8988T (cell line): ENCODE data around the gene LIMS4.
"Not testable (repeated sequence)": the region's sequence is repeated elsewhere in the genome, so short reads cannot be mapped to it uniquely, and the experiment has no call there.

Source experiments
- DNase-seq: peaks from one replicate; pipeline ENCODE4 v3.0.0; 2011

Gene LIMS4

GRCh38 chr2:110449127-110449947 lies 23.3 kb downstream of the LIMS4 start:
- not testable (repeated sequence) for DNase-seq

DNA sequence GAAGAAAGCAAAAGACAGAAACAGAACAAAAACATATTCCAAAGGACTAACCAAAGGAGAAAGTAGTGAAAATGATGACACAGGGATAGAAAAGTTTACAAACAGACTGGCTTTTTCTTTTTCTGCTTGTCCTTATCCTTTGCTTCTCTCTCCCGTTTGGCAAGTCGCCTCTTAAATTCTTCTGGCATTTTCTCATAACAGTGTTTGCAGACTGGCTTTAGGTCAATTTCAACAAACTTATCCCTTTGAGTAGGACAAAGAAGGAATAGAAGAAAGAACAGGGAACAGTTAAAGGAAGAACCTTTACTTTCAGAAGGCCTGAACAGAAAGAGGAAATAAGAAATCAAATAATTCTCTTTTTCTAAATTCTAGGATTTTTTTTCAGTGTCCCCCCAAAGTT lies 26.0 kb downstream of the LIMS4 start:
- not testable (repeated sequence) for DNase-seq

- DNase-seq = not testable (repeated sequence)
These were observed 29.2 kb downstream of the LIMS4 start for GRCh38 chr2:110443305-110444005.

DNA sequence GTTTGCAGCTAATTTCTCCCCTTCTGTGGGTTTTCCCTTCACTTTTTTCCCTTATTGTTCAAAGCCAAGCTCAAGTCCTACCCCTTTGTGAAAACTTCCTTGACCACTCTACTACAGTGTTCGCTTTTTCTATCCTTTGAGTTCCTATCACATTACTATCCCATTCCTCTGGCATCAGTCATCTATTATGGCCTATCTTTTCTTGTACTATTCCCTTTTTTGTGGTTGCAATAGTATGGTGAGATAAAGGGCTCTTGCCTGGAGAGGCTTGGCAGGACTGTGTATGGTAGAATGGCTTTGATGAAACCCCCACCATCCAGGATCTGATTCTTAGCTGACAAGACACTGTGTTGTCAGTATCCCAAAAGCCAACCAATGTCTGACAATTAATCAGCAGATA lies 30.7 kb downstream of the LIMS4 start:
- not testable (repeated sequence) for DNase-seq

DNA sequence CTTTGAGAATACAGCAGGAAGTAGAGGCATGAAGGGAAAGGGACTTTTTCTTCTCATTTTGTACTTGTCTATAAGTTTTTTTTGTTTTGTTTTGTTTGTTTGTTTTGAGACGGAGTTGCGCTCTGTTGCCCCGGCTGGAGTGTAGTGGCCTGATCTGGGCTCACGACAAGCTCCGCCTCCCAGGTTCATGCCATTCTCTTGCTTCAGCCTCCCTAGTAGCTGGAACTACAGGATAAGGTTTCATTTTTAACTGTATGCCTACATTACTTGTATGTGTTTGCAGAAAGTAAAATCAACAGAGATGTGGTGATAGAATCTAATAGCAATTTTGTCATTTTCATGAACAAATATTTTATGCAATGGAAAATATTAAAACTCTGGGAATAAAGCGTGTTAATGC lies 38.1 kb downstream of the LIMS4 start:
- not testable (repeated sequence) for DNase-seq

DNA sequence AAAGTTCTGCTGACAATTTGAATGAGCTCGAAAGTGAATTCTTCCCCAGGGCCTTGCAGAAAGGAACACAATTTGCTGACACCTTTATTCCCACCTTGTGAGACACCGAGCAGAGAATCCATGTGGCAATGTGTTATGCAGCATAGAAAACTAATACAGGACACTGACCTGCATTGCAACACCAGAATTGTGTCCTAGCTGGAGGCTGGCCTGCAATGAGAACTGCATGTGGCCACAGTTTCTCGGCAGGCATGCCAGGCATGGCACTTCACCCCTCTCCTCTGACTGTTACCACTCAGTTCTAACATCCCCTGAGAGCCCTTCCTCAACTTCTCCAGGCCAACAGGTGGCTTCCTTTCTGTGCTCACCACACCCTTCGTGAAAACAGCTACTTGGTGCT lies 46.9 kb downstream of the LIMS4 start:
- DNase-seq = not testable (repeated sequence)

GRCh38 chr2:110424421-110424820 lies 48.2 kb downstream of the LIMS4 start:
- not testable (repeated sequence) for DNase-seq

DNA sequence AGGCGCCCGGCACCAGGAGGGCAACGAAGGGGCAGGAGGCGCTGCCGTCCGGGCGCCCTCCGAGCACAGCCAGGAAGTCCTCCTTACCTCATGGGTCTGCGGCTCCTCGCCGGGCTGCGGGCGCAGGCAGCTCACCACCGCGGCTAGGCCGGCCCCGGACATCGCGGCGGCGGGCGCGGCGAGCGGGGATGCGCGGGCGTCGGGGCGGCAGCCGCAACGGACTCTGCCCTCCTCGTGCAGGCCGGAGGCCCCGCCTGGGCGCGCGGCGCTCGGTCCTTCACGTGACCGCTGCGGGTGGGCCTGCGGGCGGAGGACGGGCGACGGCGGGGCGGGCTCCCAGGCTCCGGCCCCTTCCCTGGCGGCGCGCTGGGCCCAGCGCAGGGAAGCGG lies 49.0 kb downstream of the LIMS4 start:
- not testable (repeated sequence) for DNase-seq

DNA sequence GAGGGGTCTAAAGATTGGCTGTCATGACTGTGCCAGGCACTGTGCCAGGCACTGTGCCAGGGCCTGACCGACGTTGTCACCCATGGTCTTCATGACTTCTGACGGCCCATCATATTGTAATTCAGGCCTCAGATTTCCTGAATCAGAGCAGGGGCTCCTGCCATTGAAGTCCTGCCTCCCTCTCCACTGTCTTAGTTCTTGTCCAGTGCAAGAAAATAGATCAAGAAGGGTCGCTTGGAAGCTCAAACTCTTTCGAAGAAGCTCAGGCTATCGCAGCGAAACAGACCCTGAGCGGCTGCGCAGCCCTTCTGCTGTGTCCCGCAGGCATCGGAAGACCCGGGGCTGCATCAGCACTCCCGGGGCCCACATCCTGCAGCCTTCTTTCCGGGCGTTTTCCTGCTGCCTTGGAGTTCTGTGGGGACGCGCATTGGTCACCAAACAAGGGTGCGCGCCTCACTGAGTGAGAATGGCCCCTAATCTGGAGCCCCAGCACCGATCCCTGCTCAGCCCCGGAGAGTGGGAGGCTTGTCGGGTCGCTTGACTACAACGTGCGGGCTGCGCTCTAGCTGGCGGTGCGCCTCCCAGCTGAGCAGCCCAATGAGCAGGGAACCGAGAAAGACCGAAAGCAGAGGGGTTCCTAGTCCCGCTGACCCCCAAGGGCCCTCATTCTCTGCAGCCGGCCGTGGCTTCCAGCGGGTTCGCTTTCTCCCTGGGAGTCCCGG lies 49.6 kb downstream of the LIMS4 start:
- not testable (repeated sequence) for DNase-seq

- DNase-seq = not testable (repeated sequence)
These were observed 51.8 kb downstream of the LIMS4 start for GRCh38 chr2:110420641-110421354.

DNA sequence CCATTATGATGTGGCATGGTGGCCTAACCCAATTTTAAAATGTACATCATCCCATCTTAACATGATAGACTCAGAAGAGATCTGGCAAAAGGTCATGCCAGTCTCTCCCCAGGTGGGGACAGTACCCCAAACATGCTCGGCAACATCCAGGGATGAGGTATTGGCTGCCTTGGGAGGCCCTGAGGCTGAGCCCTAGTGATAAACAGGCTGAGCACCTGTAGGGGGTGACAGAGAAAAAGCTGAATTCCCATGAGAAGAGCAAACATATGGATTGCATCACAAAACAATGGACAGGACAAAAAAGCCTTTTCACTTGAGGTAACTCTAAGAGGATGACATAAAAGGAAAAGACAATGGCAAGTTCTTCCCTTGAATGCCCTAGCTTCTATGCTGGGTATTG lies 65.5 kb downstream of the LIMS4 start:
- not testable (repeated sequence) for DNase-seq

GRCh38 chr2:110404988-110405387 lies 67.6 kb downstream of the LIMS4 start:
- not testable (repeated sequence) for DNase-seq

DNA sequence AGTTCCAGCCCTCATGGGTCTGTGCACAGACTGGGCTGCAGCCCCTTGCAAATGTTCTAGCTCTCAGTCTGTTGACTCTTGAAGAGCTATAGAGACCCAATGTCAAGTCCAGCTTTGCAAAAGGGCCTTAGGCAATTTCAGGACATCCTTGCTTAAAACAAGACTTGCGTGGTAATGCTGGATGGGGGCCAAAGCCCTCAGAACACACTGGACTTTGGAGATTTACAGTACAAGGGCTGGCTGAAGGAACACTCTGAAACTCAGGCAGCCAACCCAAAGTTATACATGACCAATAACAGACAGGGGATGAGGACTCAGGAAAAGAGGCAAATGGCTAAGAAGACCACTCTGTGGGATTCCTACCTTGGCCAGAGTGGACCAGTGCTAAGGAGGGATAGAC lies 68.4 kb downstream of the LIMS4 start:
- not testable (repeated sequence) for DNase-seq

- not testable (repeated sequence) for DNase-seq
These were observed 71.5 kb downstream of the LIMS4 start for GRCh38 chr2:110401001-110401618.

- not testable (repeated sequence) for DNase-seq
These were observed 73.2 kb downstream of the LIMS4 start for GRCh38 chr2:110399378-110399777.

GRCh38 chr2:110395990-110396389 lies 76.6 kb downstream of the LIMS4 start:
- DNase-seq = not testable (repeated sequence)
